D721Med (cell line): Measurements from ENCODE around the gene SLC22A5.

ENCODE experiments used
- DNase-seq: peaks from one replicate; pipeline ENCODE4 v3.0.0; 2011; ENCODE audit warnings: low spot score; ENCODE audit not compliant: insufficient read length
- FAIRE-seq: peaks from 2 replicates; lab custom pipeline; 2011; peaks lifted over from hg19 to GRCh38; lab: Jason Lieb, UNC
- CTCF ChIP-seq: IDR thresholded peaks from 2 replicates; pipeline ENCODE4 v1.5.1; 2012; ENCODE audit warnings: mild to moderate bottlenecking, control low read depth; ENCODE audit not compliant: insufficient read depth; ENCODE audit errors: missing control alignments

The SLC22A5 gene

DNA sequence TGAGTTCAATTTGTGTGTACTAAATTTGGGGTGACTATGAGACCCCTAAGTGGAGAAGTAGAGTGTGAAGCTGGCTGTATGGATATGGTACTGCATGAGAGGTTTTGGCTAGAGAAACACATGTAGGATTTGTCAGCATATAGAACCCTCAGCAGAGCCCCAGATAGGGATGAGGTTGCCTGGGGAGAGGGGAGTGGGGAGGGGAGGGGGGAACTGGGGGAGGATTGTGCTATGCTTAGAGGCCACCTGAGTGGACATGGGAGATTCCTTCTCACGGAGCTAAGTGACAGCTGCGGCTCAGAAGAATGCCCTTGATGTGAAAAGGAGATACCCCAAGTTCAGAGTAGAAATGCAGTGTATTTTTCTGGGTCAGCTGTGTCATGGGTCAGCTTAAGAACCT lies 11.2 kb downstream of the SLC22A5 start:
- no peak for DNase-seq
- no peak for FAIRE-seq
- no peak for TF ChIP-seq CTCF

- DNase-seq: no peak
- no peak for FAIRE-seq
- no peak for TF ChIP-seq CTCF
These were observed 12.1 kb downstream of the SLC22A5 start for GRCh38 chr5:132381614-132382013.

GRCh38 chr5:132383261-132383660 lies 13.8 kb downstream of the SLC22A5 start:
- FAIRE-seq (no peak), DNase-seq (no peak)
- no peak for TF ChIP-seq CTCF

DNA sequence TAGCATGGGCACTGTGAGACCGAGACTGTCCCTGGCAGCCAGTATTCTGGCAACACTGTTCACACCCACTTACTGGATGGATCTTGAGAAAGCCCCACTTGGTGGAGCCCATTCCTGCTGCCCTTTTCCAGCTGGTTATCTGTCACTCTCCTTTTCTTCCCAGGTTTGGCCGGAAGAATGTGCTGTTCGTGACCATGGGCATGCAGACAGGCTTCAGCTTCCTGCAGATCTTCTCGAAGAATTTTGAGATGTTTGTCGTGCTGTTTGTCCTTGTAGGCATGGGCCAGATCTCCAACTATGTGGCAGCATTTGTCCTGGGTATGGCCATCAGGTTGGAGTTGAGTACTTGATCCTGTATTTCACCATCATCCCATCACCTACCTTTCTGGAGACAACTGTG lies 14.5 kb downstream of the SLC22A5 start:
- FAIRE-seq (no peak), DNase-seq (no peak)

DNA sequence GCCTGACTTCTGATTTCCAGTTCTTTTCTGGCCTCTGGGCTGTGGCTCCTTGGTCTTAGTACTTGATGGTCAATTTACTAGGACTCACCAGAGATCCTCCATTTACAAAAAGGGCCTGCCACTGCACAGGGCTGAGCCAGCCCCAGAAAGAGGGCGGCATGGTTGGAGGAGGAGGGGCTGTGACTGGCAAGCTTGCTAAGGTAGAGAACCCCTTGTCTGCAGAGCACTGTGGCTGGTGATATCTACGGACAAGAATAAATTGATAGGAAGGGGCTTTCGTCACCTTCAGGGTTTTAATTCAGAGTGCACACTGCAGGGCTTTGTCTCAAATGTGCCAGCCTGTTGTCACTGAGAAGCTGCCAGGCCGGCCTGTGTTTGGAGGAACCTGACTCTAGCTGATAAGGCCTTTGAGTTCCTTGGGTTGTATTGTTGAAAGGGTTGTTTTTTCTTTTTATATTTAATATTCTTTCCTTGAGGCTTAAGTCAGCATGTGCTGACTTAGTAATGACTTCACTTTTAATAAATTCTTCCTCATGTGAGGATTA lies 15.1 kb downstream of the SLC22A5 start:
- no peak for DNase-seq
- TF ChIP-seq CTCF: no peak
- FAIRE-seq: no peak

More for the DNA sequence above, 14.5 kb downstream of the SLC22A5 start:
- no peak for TF ChIP-seq CTCF

- DNase-seq (peak; percentile 58), FAIRE-seq (no peak)
- TF ChIP-seq CTCF: peak; percentile 61
These were observed 16.0 kb downstream of the SLC22A5 start for GRCh38 chr5:132385326-132386105.
